ENCODE results near the gene DCAF8. TPM values are rescaled to one million over a fixed set of nuclear protein-coding genes. Genes with fewer than 3 reads are reported as not detected.

Gene DCAF8
- total RNA-seq, 1 experiment from 2014 or later = 98.1 TPM

- no peak overlapping the region for H3K4me3 ChIP-seq (replicated peaks in 1 of 2; ENCODE audit: low read depth in 1 of 2, low read length in 2 of 2)
- intact Hi-C loops (cut with micrococcal nuclease) = no loop called here
- no peak overlapping the region for H3K4me2 ChIP-seq (ENCODE audit: low read length)
- ATAC-seq = no peak
- POLR2A ChIA-PET = no interaction called here
- 0 out of 2 replicates have a peak, but pooled peaks cover 3% of the 10 kb centered on the region for H3K79me2 ChIP-seq (ENCODE audit: insufficient read depth, low read length)
- no peaks in the 10 kb centered on the region for H3K9me2 ChIP-seq (ENCODE audit: insufficient read depth)
- H3K36me3 ChIP-seq (ENCODE audit: control insufficient read depth in 1 of 2, insufficient read depth in 2 of 2, low read length in 2 of 2) = peaks cover 74 to 81% of the 10 kb centered on the region in 2 experiments
- H3K27ac ChIP-seq (ENCODE audit: low read depth, low read length) = no peak overlapping the region
- no peak overlapping the region for H2AFZ ChIP-seq (ENCODE audit: low read depth, low read length, poor library complexity, severe bottlenecking)
- no peak overlapping the region for H3K9ac ChIP-seq (ENCODE audit: low read length)
- H3K4me1 ChIP-seq (ENCODE audit: control insufficient read depth in 1 of 2, insufficient read depth in 2 of 2, low read length in 2 of 2) = no peaks in the 10 kb centered on the region
- H3K27me3 ChIP-seq (ENCODE audit: insufficient read depth, low read length) = no peaks in the 10 kb centered on the region
- no TSS peak for BruUV-seq (replicated peaks)
- H4K20me1 ChIP-seq (ENCODE audit: insufficient read depth) = no peaks in the 10 kb centered on the region
- CTCF ChIA-PET = no interaction called here
- RAD21 ChIA-PET (ENCODE audit: low non-redundant PET in 1 of 2, low total read pairs in 2 of 2, uncharacterized antibody in 2 of 2, unreplicated experiment in 2 of 2) = no interaction called here
- H3K9me3 ChIP-seq (ENCODE audit: control insufficient read depth in 1 of 2, insufficient read depth in 1 of 2, low read depth in 1 of 2, low read length in 2 of 2) = no peaks in the 10 kb centered on the region
- DNase-seq (ENCODE audit: low read depth, low spot score) = no peak
- no peak for TF ChIP-seq ZFX (IDR thresholded peaks at IDR 0.05)
Measured at GRCh38 chr1:160296036-160296435, 33.7 kb upstream of the DCAF8 start.

- H3K9me3 ChIP-seq (ENCODE audit: control insufficient read depth in 1 of 2, insufficient read depth in 1 of 2, low read depth in 1 of 2, low read length in 2 of 2) = no peaks in the 10 kb centered on the region
- DNase-seq (ENCODE audit: low read depth, low spot score) (no peak), ATAC-seq (no peak)
- RAD21 ChIA-PET (ENCODE audit: low non-redundant PET in 1 of 2, low total read pairs in 2 of 2, uncharacterized antibody in 2 of 2, unreplicated experiment in 2 of 2) = interaction anchor here in 1 of 2 experiments (0.6 to 1.6 kb wide), 2 partner anchors 31 to 192 kb away, joined by 3 to 6 read pairs; no protein-coding TSS in a partner anchor
- H3K4me2 ChIP-seq (ENCODE audit: low read length) = no peak overlapping the region
- no peaks in the 10 kb centered on the region for H3K9me2 ChIP-seq (ENCODE audit: insufficient read depth)
- intact Hi-C loops (cut with micrococcal nuclease) = loop anchor here (5.0 kb wide), 1 partner anchor 44 kb away; no protein-coding TSS in a partner anchor
- no peaks in the 10 kb centered on the region for H3K79me2 ChIP-seq (ENCODE audit: insufficient read depth, low read length)
- H3K27me3 ChIP-seq (ENCODE audit: insufficient read depth, low read length) = no peaks in the 10 kb centered on the region
- peaks cover 76 to 81% of the 10 kb centered on the region in 2 experiments for H3K36me3 ChIP-seq (ENCODE audit: control insufficient read depth in 1 of 2, insufficient read depth in 2 of 2, low read length in 2 of 2)
- H2AFZ ChIP-seq (ENCODE audit: low read depth, low read length, poor library complexity, severe bottlenecking) = no peak overlapping the region
- CTCF ChIA-PET = interaction anchor here (0.8 to 2.8 kb wide), 4 partner anchors 47 to 188 kb away, joined by 3 to 31 read pairs (median 8); no protein-coding TSS in a partner anchor
- no peaks in the 10 kb centered on the region for H4K20me1 ChIP-seq (ENCODE audit: insufficient read depth)
- H3K27ac ChIP-seq (ENCODE audit: low read depth, low read length) = no peak overlapping the region
- POLR2A ChIA-PET = no interaction called here
- no peak overlapping the region for H3K9ac ChIP-seq (ENCODE audit: low read length)
- BruUV-seq (replicated peaks) = no TSS peak
- H3K4me3 ChIP-seq (replicated peaks in 1 of 2; ENCODE audit: low read depth in 1 of 2, low read length in 2 of 2) = no peak overlapping the region
- no peaks in the 10 kb centered on the region for H3K4me1 ChIP-seq (ENCODE audit: control insufficient read depth in 1 of 2, insufficient read depth in 2 of 2, low read length in 2 of 2)
- no peak for TF ChIP-seq JUND (IDR thresholded peaks at IDR 0.05)
- TF ChIP-seq FOSL1 (IDR thresholded peaks at IDR 0.05; ENCODE audit: low read depth) = no peak
- TF ChIP-seq SIN3A (IDR thresholded peaks at IDR 0.05; ENCODE audit: low read depth) = no peak
- no peak for TF ChIP-seq POLR2A (IDR thresholded peaks at IDR 0.05; ENCODE audit: borderline replicate concordance, extremely low read depth, insufficient read depth, insufficient read length)
- no peak for TF ChIP-seq SRF (IDR thresholded peaks at IDR 0.05; ENCODE audit: low read depth)
- no peak for TF ChIP-seq SP1 (IDR thresholded peaks at IDR 0.05; ENCODE audit: low read depth)
- TF ChIP-seq RAD21 (IDR thresholded peaks at IDR 0.05; ENCODE audit: low read depth) = no peak
- TF ChIP-seq, protein P1, sequence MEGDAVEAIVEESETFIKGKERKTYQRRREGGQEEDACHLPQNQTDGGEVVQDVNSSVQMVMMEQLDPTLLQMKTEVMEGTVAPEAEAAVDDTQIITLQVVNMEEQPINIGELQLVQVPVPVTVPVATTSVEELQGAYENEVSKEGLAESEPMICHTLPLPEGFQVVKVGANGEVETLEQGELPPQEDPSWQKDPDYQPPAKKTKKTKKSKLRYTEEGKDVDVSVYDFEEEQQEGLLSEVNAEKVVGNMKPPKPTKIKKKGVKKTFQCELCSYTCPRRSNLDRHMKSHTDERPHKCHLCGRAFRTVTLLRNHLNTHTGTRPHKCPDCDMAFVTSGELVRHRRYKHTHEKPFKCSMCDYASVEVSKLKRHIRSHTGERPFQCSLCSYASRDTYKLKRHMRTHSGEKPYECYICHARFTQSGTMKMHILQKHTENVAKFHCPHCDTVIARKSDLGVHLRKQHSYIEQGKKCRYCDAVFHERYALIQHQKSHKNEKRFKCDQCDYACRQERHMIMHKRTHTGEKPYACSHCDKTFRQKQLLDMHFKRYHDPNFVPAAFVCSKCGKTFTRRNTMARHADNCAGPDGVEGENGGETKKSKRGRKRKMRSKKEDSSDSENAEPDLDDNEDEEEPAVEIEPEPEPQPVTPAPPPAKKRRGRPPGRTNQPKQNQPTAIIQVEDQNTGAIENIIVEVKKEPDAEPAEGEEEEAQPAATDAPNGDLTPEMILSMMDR (IDR thresholded peaks at IDR 0.05 in 2 of 3, conservative IDR thresholded peaks at IDR 0.05 in 1 of 3; ENCODE audit: borderline replicate concordance in 1 of 3, insufficient read depth in 1 of 3, low read depth in 2 of 3, low read length in 2 of 3) = no peak
- TF ChIP-seq POLR2AphosphoS5 (IDR thresholded peaks at IDR 0.05; ENCODE audit: low read depth, low read length) = no peak
- TF ChIP-seq, protein P2, sequence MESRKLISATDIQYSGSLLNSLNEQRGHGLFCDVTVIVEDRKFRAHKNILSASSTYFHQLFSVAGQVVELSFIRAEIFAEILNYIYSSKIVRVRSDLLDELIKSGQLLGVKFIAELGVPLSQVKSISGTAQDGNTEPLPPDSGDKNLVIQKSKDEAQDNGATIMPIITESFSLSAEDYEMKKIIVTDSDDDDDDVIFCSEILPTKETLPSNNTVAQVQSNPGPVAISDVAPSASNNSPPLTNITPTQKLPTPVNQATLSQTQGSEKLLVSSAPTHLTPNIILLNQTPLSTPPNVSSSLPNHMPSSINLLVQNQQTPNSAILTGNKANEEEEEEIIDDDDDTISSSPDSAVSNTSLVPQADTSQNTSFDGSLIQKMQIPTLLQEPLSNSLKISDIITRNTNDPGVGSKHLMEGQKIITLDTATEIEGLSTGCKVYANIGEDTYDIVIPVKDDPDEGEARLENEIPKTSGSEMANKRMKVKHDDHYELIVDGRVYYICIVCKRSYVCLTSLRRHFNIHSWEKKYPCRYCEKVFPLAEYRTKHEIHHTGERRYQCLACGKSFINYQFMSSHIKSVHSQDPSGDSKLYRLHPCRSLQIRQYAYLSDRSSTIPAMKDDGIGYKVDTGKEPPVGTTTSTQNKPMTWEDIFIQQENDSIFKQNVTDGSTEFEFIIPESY (IDR thresholded peaks at IDR 0.05; ENCODE audit: extremely low read depth, insufficient replicate concordance, low read length) = no peak
- no peak for TF ChIP-seq ELF1 (IDR thresholded peaks at IDR 0.05; ENCODE audit: borderline replicate concordance, low read depth)
- no peak for TF ChIP-seq CEBPB (IDR thresholded peaks at IDR 0.05; ENCODE audit: low read depth)
- no peak for TF ChIP-seq ATF3 (IDR thresholded peaks at IDR 0.05)
- TF ChIP-seq EZH2phosphoT487 (IDR thresholded peaks at IDR 0.05; ENCODE audit: borderline replicate concordance) = no peak
- TF ChIP-seq ZFX (IDR thresholded peaks at IDR 0.05) = no peak
- no peak for TF ChIP-seq YY1 (IDR thresholded peaks at IDR 0.05; ENCODE audit: extremely low read depth, insufficient replicate concordance, low read depth, low read length)
Measured at GRCh38 chr1:160293020-160293968, 30.9 kb upstream of the DCAF8 start.
